Measurements from ENCODE around the gene FAM20B. TPM values are rescaled to one million over a fixed set of nuclear protein-coding genes. Genes with fewer than 3 reads are reported as not detected.

The FAM20B gene
- total and polyA plus RNA-seq, 2 of the 8 experiments (the other 6 are each of a cell fraction or from before 2014, with no cell fraction given): 8.3 to 36.6 TPM

DNA sequence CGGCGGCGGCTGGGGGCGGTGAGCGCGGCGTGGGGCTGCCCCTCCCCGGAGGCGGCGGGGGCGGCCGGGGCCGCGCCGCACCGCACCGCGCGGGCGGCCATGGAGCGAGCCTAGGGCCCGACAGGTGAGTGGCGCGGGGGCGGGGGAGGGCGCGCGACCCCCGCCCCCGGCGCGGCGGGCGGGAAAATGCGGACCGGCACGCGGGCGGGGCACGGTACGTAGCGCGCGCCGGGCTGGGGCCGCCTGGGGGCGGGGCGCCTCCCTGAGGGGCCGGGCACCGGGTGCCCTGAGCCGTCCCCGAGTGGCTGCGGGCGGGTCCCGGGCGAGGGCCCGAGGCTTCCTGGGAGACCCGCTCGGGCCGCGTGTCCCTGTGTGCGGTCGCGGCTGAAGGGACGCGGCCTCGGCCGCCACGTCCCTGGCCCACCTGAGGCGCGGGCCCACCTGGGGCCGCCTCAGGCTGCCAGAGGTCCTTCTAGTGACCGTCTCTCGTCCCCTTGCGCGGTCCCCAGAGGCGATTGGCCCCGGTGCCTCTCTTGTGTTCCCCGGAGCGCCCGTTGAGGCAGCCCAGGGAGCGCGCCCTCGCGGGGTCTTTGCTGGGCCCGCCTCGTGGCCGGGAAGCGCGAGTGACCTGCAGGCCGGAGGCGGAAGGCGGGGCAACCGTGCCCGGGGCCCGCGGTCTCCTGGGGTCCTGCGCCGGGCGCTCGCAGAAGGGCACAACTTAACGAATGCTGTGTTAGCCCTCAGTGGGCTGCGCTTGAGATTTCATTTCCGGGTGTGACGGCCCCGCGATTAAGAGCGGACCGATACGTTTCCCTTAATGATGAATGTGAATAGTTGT is 500 bp downstream of the FAM20B start:
- peak; percentile 17 to 77 for DNase-seq (ENCODE audit: low read depth in 1 of 2, low spot score in 2 of 2)
- H3K27me3 ChIP-seq (replicated peaks in 1 of 4; ENCODE audit: control insufficient read depth in 3 of 4, extremely low read depth in 1 of 4, insufficient read depth in 3 of 4, low read length in 3 of 4): no peaks in the 10 kb centered on the region
- H3K18ac ChIP-seq (ENCODE audit: extremely low read depth, low read length): 0 out of 2 replicates have a peak overlapping the region, but pooled peaks have one; percentile 19
- peak overlapping the region; percentile 82 for H4K8ac ChIP-seq (ENCODE audit: extremely low read depth, insufficient read depth, low read length)
- peak overlapping the region; percentile 82 to 85 for H3K4me2 ChIP-seq (ENCODE audit: insufficient read depth in 1 of 2, low read depth in 2 of 2, low read length in 2 of 2)
- H3K56ac ChIP-seq (replicated peaks; ENCODE audit: insufficient read length, low read depth, low read length): peak overlapping the region; percentile 88
- peak overlapping the region; percentile 86 for H4K5ac ChIP-seq (ENCODE audit: insufficient read length, low read depth, low read length)
- no peak overlapping the region for H2BK12ac ChIP-seq (ENCODE audit: low read depth, low read length)
- peaks cover 0 to 5% of the 10 kb centered on the region in 2 experiments for H4K20me1 ChIP-seq (replicated peaks in 1 of 2; ENCODE audit: control insufficient read depth in 1 of 2, insufficient read depth in 2 of 2, low read length in 2 of 2)
- no peak overlapping the region for H2BK120ac ChIP-seq (replicated peaks; ENCODE audit: low read depth, low read length)
- peak overlapping the region; percentile 74 to 98 (median 86) for H3K4me3 ChIP-seq (ENCODE audit: extremely low read depth in 1 of 4, insufficient read depth in 2 of 4, low read depth in 3 of 4, low read length in 4 of 4)
- H2BK20ac ChIP-seq (ENCODE audit: low read length): no peak overlapping the region
- peak overlapping the region; percentile 76; the same call in 1 of the 2 replicates for H2BK5ac ChIP-seq (ENCODE audit: low read depth, low read length)
- ChIA-PET CTCF (ENCODE audit: partially characterized antibody) (interaction anchor here (1.7 kb wide), 1 partner anchor 524 kb away, joined by 3 read pairs; no protein-coding TSS in a partner anchor), POLR2A (ENCODE audit: partially characterized antibody) (interaction anchor here (0.9 to 1.1 kb wide), 2 partner anchors 12 to 19 kb away, joined by 3 read pairs; no protein-coding TSS in a partner anchor)
- peak overlapping the region; percentile 36 for H3K4ac ChIP-seq (replicated peaks; ENCODE audit: insufficient read length, low read depth, low read length)
- H3K14ac ChIP-seq (ENCODE audit: insufficient read length): no peak overlapping the region
- peaks cover 4% of the 10 kb centered on the region; the same call in 1 of the 2 replicates for H3K23me2 ChIP-seq (ENCODE audit: low read depth, low read length)
- 0% methylated on average over 38 of the region's 110 CpGs; no CpG with 5 or more reads in 1 of the 2 experiments for WGBS, 2 experiments (ENCODE audit: extremely low coverage in 1 of 2, insufficient coverage in 1 of 2, insufficient read length in 1 of 2, insufficient replicate concordance in 2 of 2, low coverage in 1 of 2, low lambda C conversion rate in 2 of 2, missing lambda C conversion rate in 1 of 2)
- peak overlapping the region; percentile 32 for H4K91ac ChIP-seq (replicated peaks; ENCODE audit: insufficient read length, low read length)
- no peak overlapping the region for H3K23ac ChIP-seq (ENCODE audit: insufficient read length)
- no peak overlapping the region for H2BK15ac ChIP-seq (ENCODE audit: low read length)
- no peaks in the 10 kb centered on the region for H3K79me1 ChIP-seq (ENCODE audit: low read depth, low read length)
- peak overlapping the region; percentile 55; the same call in 1 of the 2 replicates for H2AFZ ChIP-seq (ENCODE audit: low read length)
- no peaks in the 10 kb centered on the region for H3K36me3 ChIP-seq (ENCODE audit: control insufficient read depth in 2 of 4, insufficient read depth in 4 of 4, low read length in 3 of 4)
- H3K9ac ChIP-seq (replicated peaks in 1 of 4; ENCODE audit: extremely low read depth in 1 of 4, low read depth in 3 of 4, low read length in 3 of 4): peak overlapping the region; percentile 58 to 88 (median 76)
- no peak for FAIRE-seq
- no peaks in the 10 kb centered on the region for H3K9me3 ChIP-seq (ENCODE audit: insufficient read depth in 2 of 2, low read depth in 1 of 2, low read length in 1 of 2)
- no peak overlapping the region for H2AK5ac ChIP-seq (ENCODE audit: low read depth, low read length)
- H3K27ac ChIP-seq (ENCODE audit: low read depth, low read length): peak overlapping the region; percentile 86
- H3K4me1 ChIP-seq (replicated peaks in 1 of 4; ENCODE audit: control insufficient read depth in 3 of 4, insufficient read depth in 4 of 4, low read length in 3 of 4): peaks cover 0 to 12% (median 6%) of the 10 kb centered on the region in 4 experiments; a peak in 3 of 7 replicates
- peaks cover 0 to 43% of the 10 kb centered on the region in 2 experiments; a peak in 2 of 4 replicates for H3K79me2 ChIP-seq (ENCODE audit: control insufficient read depth in 1 of 2, insufficient read depth in 2 of 2, low read length in 2 of 2)
- TF ChIP-seq POLR2AphosphoS5 (IDR thresholded peaks at IDR 0.05; ENCODE audit: low read depth, low read length) (peak; percentile 62; the same call in 1 of the 2 replicates), GTF2F1 (IDR thresholded peaks at IDR 0.05; ENCODE audit: borderline replicate concordance, low read depth, low read length) (no peak), CHD2 (IDR thresholded peaks at IDR 0.05; ENCODE audit: low read length) (no peak)
